Ectodermal cell (in vitro differentiated cells): ENCODE measurements around the gene NHERF2. TPM values are rescaled to one million over a fixed set of nuclear protein-coding genes. Genes with fewer than 3 reads are reported as not detected.

Experiments used
- H3K27ac ChIP-seq: 2 replicates; pipeline ENCODE4 v1.7.0; 2013; ENCODE audit warnings: mild to moderate bottlenecking, low read depth, low read length; ENCODE audit not compliant: insufficient read depth, poor library complexity, severe bottlenecking
- H3K27me3 ChIP-seq: 2 replicates; pipeline ENCODE4 v1.7.0; 2013; ENCODE audit warnings: mild to moderate bottlenecking, low read length; ENCODE audit not compliant: insufficient read depth, control insufficient read depth, poor library complexity, severe bottlenecking
- H3K36me3 ChIP-seq: one replicate; pipeline ENCODE4 v1.7.0; 2013; ENCODE audit warnings: low read length; ENCODE audit not compliant: control insufficient read depth, insufficient read depth
- H3K4me1 ChIP-seq: one replicate; pipeline ENCODE4 v1.7.0; 2013; ENCODE audit warnings: low read length; ENCODE audit not compliant: control insufficient read depth, insufficient read depth
- H3K4me3 ChIP-seq: 2 replicates; pipeline ENCODE4 v1.7.0; 2013; ENCODE audit warnings: low read depth, low read length, control low read depth; ENCODE audit not compliant: insufficient read depth
- H3K9me3 ChIP-seq: 2 replicates; pipeline ENCODE4 v1.7.0; 2013; ENCODE audit warnings: mild to moderate bottlenecking, low read length, moderate library complexity; ENCODE audit not compliant: control insufficient read depth
- WGBS, 2 experiments: methylation state at CpG; one replicate each; pipeline ENCODE4 v1.1.7; 2013; ENCODE audit warnings: missing lambda C conversion rate in 2 of 2; 5-methylcytosine and 5-hydroxymethylcytosine counted together
- polyA plus RNA-seq, 4 experiments: library from polyadenylated mRNA; stranded (reverse); fragments of 50-300 nt; gene quantifications; one replicate each; pipeline ENCODE4 v1.2.3, GENCODE V29; 2013

The NHERF2 gene
- 9.0 TPM for polyA plus RNA-seq (2013, experiment 1 of 4)
- 6.7 TPM for polyA plus RNA-seq (2013, experiment 2 of 4)
- polyA plus RNA-seq (2013, experiment 3 of 4), result 8.7 TPM
- 10.0 TPM for polyA plus RNA-seq (2013, experiment 4 of 4)

DNA sequence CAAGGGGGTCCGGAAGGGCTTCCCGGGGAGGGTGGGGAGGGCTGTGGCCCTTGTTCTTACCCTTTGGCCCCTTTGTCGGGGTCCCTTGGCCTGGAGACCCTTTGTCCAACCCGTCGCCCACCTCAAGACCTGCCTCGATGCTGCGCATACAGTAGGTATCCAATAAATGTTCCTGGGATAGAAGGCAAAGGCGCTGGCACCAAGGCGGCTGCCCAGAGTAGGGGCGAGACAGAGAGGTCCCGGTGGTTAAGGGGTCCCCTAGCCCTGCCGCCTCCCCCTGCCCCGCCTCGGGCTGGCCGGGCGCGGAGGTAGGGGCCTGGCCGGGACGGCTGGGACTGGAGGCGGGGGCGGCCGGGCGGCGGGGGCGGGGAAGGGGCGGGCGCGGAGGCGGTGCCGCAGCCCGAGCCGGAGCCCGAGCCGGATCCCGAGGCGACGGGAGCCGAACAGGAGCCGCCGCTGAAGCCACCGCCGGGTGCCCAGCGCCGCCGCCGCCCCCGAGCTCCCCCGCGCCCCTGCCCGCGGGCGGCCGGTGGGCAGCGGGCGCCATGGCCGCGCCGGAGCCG is at the start of gene NHERF2:
NHERF2 (plus strand) TSS at position 442 of the 563 bp plus-strand sequence; CDS start at position 546, 104 bp downstream.
- no peak within 1 kb of the TSS for H3K27ac ChIP-seq

DNA sequence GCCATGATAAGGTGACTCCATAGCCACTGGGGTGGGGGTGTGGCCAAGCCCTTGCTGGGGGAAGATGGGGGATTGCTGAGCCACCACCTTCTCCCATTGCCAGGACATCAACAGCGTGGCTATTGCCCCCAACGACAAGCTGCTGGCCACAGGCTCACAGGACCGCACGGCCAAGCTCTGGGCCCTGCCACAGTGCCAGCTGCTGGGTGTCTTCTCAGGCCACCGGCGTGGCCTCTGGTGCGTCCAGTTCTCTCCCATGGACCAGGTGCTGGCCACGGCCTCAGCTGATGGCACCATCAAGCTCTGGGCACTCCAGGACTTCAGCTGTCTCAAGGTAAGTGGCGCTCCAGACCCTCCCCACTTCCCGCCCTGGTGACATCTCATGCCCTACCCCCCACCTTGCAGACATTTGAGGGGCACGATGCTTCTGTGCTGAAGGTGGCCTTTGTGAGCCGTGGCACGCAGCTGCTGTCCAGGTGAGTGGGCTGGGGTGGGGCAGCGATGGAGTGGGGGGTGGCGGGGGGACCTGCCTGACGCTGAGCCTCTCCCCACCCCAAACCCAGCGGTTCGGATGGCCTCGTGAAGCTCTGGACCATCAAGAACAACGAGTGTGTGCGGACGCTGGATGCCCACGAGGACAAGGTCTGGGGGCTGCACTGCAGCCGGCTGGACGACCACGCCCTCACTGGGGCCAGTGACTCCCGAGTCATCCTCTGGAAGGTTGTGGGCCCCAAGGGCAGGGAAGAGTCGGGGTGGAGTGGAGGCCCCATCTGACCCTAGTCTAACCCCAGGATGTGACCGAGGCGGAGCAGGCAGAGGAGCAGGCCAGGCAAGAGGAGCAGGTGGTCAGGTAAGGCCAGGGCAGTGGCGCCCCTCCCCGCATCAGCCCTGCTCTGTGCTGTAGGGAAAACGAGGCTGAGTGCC is 49.5 kb upstream of the NHERF2 start:
- Histone ChIP-seq H3K27me3 (peaks cover 40% of the 10 kb centered on the region), H3K9me3 (no peaks in the 10 kb centered on the region), H3K4me1 (peaks cover 21% of the 10 kb centered on the region), H3K27ac (no peak overlapping the region), H3K36me3 (peaks cover 25% of the 10 kb centered on the region), H3K4me3 (no peak overlapping the region)
- WGBS, 2 experiments, result 95 to 97% methylated on average over 33 of the region's 33 CpGs

More for the DNA sequence above, at the start of gene NHERF2:
- Histone ChIP-seq H3K4me3 (peak within 1 kb of the TSS; percentile 40), H3K4me1 (no peaks in the 10 kb centered on the region), H3K36me3 (no peaks in the 10 kb centered on the region), H3K9me3 (no peaks in the 10 kb centered on the region), H3K27me3 (peaks cover 65% of the 10 kb centered on the region)
- 11 to 12% methylated on average over 59 of the region's 59 CpGs for WGBS, 2 experiments

DNA sequence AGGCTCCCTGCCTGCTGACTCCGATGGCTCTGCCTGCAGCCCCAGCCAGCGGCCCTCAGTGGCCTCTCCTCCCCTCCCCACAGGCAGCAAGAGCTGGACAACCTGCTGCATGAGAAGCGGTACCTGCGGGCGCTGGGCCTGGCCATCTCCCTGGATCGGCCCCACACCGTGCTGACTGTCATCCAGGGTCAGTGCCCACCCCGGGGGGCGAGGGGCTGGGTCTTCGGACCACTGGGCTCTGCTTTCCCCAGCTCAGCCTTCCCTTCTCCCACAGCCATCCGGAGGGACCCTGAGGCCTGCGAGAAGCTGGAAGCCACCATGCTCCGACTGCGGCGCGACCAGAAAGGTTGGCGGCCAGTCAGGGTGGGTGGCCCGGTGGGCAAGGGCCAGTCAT is 48.8 kb upstream of the NHERF2 start:
- WGBS, 2 experiments, result 95 to 97% methylated on average over 18 of the region's 18 CpGs
- peaks cover 25% of the 10 kb centered on the region for H3K36me3 ChIP-seq
- H3K9me3 ChIP-seq, result no peaks in the 10 kb centered on the region
- H3K27ac ChIP-seq, result no peak overlapping the region
- no peak overlapping the region for H3K4me3 ChIP-seq
- peaks cover 46% of the 10 kb centered on the region for H3K27me3 ChIP-seq
- H3K4me1 ChIP-seq, result peaks cover 23% of the 10 kb centered on the region

DNA sequence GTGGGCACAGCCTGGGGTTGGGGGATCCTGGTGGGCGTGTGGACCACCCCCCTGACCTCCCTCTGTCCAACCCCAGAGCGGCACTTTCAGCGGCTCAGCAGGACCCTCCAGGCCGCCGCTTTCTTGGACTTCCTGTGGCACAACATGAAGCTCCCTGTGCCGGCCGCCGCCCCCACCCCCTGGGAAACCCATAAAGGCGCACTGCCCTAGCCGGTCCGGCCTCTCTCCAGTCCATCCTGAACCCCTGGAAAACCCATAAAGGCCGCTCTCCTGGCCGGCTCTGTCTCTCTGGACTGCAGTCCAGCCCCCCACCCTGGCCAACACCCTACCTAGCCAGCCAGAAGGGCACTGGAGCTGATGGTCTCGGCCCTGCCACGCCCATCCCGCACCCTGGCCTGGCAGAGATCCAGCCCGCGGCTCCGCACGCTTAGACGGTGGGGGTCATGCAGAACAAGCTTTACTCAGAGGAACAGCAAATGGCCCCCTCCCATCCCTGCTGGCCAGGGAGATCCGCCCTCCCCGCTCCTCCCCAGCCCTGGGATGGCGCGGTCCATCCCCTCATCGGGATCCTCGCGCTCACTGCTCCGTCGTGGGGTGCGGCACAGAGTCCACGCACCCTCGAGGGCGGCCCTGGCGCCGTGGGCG is 48.1 kb upstream of the NHERF2 start:
- 79 to 82% methylated on average over 37 of the region's 37 CpGs for WGBS, 2 experiments
- no peaks in the 10 kb centered on the region for H3K9me3 ChIP-seq
- no peak overlapping the region for H3K27ac ChIP-seq
- peaks cover 25% of the 10 kb centered on the region for H3K36me3 ChIP-seq
- no peak overlapping the region for H3K4me3 ChIP-seq
- peaks cover 26% of the 10 kb centered on the region for H3K4me1 ChIP-seq
- peaks cover 51% of the 10 kb centered on the region for H3K27me3 ChIP-seq

DNA sequence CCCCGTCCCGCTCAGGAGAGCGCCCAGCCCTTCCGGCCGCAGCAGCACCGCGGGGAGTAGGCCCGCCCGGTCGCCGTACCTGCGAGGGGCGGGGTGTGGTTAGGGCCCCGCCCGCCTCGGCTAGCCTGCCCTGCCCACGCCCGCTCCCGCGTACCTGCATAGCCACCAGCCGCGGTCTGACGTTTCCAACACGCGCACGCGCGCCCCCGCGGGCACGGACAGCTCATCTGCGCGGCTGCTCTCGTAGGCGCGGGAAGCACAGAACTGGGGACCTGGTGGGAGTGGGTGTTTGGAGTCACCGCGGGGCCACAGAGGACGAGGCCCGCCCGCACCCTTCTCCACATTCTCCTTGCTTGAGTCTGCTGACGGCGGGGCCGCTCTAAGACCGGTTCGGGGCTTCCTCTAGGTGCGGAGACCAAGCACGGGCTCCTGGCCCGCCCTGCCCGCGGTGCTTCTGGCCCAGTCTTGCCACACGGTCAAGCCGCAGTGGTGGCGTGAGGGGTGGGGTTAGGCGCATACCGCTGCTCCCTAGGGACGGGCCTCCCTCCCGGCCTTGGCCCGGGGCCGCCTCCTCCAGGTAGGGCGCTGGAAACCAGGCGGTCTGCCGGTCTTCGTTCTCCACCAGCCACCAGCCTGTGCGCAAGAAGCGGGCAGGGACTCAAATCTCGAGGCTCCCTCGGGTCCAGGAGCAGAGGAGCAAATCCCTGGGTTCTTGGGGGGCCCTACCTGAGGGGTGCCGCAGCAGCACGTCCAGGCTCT is 47.3 kb upstream of the NHERF2 start:
- Histone ChIP-seq H3K4me3 (no peak overlapping the region), H3K27me3 (peaks cover 51% of the 10 kb centered on the region)
- WGBS, 2 experiments, result 11 to 13% methylated on average over 70 of the region's 70 CpGs

DNA sequence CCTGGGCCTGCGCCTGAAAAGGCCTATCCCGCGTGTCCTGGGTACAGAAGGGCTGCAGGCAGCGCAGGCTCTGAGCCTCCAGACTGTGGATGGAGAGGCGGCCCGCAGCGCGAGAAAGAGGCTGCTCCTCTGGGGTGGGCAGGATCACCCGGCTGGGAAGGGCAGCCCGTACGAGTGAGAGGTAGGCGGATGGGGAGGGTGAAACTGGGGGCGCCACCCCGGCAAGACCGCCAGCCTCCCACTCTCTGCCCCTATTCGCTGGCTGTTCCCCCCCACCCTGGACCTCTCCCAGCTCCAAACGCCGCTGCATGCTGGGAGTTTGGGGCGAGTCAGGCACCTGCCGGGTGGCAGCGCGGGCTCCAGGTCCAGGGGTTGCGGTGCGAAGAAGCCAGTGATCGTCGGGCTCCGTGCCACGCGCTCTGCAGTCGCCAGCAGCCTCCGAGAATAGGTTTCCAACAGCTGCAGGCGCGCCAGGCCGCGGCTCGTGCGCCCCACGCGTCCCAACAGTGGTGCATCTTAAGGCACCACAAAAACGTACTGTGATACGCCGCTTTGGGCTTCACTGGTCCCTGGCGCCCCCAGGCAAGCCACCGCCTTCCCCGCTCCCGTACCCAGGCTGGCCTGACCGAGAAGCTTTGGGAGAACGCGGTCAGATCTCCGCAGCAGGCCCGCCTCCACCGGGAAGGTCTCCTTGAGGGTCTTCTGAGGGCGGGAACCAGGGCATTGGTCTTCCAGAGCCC is 46.5 kb upstream of the NHERF2 start:
- Histone ChIP-seq H3K27me3 (peaks cover 51% of the 10 kb centered on the region), H3K4me1 (peaks cover 26% of the 10 kb centered on the region), H3K36me3 (peaks cover 17% of the 10 kb centered on the region), H3K9me3 (no peaks in the 10 kb centered on the region), H3K27ac (no peak overlapping the region), H3K4me3 (no peak overlapping the region)
- WGBS, 2 experiments, result 20 to 22% methylated on average over 53 of the region's 53 CpGs

More for the DNA sequence above, 47.3 kb upstream of the NHERF2 start:
- Histone ChIP-seq H3K4me1 (peaks cover 26% of the 10 kb centered on the region), H3K9me3 (no peaks in the 10 kb centered on the region), H3K36me3 (peaks cover 25% of the 10 kb centered on the region), H3K27ac (no peak overlapping the region)

DNA sequence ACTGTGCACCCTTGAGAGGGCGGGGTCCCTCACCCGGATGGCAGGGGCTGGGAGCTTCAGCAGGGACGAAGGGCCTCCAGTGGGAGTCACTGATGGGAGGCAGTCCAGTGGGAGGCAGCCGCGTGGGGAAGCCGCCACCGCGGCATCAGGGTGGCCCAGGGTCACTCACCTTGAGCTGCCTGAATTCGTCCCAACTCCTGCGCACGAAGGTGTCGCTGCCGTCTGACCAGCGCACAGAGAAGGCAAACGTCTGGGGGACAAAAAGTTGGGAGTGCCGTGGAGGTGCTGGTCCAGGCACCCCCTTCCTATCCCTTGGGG is 46.0 kb upstream of the NHERF2 start:
- peaks cover 51% of the 10 kb centered on the region for H3K27me3 ChIP-seq
- no peak overlapping the region for H3K27ac ChIP-seq
- no peaks in the 10 kb centered on the region for H3K9me3 ChIP-seq
- H3K4me3 ChIP-seq, result no peak overlapping the region
- peaks cover 26% of the 10 kb centered on the region for H3K4me1 ChIP-seq
- 57 to 60% methylated on average over 16 of the region's 16 CpGs for WGBS, 2 experiments
- H3K36me3 ChIP-seq, result peaks cover 20% of the 10 kb centered on the region

DNA sequence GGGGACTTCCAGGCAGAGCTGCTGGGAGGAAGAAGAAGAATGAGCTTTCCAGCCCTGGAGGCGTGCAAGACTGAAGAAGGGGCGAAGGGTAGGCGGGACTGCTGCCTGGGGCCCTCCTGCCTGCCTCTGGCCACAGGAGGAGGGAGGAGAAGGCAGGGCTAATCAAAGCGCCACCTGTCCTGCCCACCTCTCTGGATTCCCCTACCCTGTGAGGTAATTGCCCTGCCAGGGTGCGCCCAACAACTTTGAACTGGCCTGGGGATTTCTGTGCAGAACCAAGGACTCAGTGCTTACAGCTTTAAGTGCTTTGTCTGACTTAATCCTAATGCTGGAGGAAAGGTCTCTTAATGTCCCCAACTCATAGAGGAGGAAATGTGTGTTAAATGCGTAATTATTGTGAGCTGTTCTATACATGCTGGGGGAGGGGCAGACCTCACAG is 45.3 kb upstream of the NHERF2 start, which contains the start of gene NOXO1:
NOXO1 (minus strand) TSS at position 72 of the 439 bp plus-strand sequence. CDS start 290 bp downstream, outside the sequence.
- Histone ChIP-seq H3K4me1 (peaks cover 26% of the 10 kb centered on the region), H3K36me3 (peaks cover 26% of the 10 kb centered on the region), H3K9me3 (no peaks in the 10 kb centered on the region), H3K27ac (no peak within 1 kb of the TSS), H3K27me3 (peaks cover 51% of the 10 kb centered on the region), H3K4me3 (no peak within 1 kb of the TSS)
- 59 to 62% methylated on average over 6 of the region's 6 CpGs for WGBS, 2 experiments

DNA sequence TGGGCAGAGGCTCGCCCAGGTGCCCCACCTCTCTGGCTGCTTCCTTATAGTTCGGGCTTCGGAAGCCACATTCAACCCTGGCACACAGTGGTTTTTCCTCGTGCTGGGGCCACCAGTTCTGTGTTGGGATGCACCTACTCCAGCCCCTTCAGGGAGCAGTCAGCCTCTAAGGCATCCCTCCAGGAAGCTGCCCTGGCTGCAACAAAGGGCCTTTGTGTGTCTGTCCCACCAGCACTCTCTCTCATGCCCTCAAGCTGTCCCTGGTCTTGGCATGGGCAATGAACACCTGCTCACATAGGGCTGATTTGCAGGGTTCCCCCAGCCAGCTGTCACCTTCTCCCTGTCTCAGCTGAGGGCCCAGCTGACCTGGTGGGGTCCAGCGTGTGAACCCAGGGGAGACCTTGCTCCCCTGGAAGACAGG is 44.7 kb upstream of the NHERF2 start:
- H3K27ac ChIP-seq, result no peak overlapping the region
- peaks cover 32% of the 10 kb centered on the region for H3K36me3 ChIP-seq
- peaks cover 51% of the 10 kb centered on the region for H3K27me3 ChIP-seq
- WGBS, 2 experiments, result 73 to 75% methylated on average over 5 of the region's 5 CpGs
- H3K4me3 ChIP-seq, result no peak overlapping the region
- peaks cover 26% of the 10 kb centered on the region for H3K4me1 ChIP-seq
- H3K9me3 ChIP-seq, result no peaks in the 10 kb centered on the region
